H1 (cell line): ENCODE results near the gene SERPINB6. TPM values are rescaled to one million over a fixed set of nuclear protein-coding genes. Genes with fewer than 3 reads are reported as not detected.

Experiments used
- CTCF ChIA-PET: fragments of 300-600 bp; sonication (Branson Sonifier 250); formaldehyde crosslinking; loops from one replicate; lab custom pipeline; 2021; ENCODE audit not compliant: partially characterized antibody; lab: Charles Lee
- POLR2A ChIA-PET: fragments of 300-600 bp; sonication (Branson Sonifier 250); formaldehyde crosslinking; loops from one replicate; lab custom pipeline; 2021; ENCODE audit warnings: inconsistent platforms; ENCODE audit not compliant: partially characterized antibody; lab: Charles Lee
- DNase-seq, 2 experiments: peaks; one replicate each; pipeline versions ENCODE4 v3.0.0 to v3.0.0-alpha.2; 2010 to 2022; ENCODE audit warnings: low spot score in 2 of 2, low read depth in 1 of 2, mixed read lengths in 1 of 2
- FAIRE-seq: peaks from 2 replicates; lab custom pipeline; 2011; peaks lifted over from hg19 to GRCh38; lab: Jason Lieb, UNC
- H2AFZ ChIP-seq: 2 replicates; pipeline ENCODE4 v1.8.1; 2012; ENCODE audit warnings: low read length, inconsistent platforms
- H2AK5ac ChIP-seq: 2 replicates; pipeline ENCODE4 v1.6.1; 2013; ENCODE audit warnings: low read depth, low read length
- H2BK120ac ChIP-seq: replicated peaks from 2 replicates; pipeline ENCODE3; 2013; ENCODE audit warnings: low read depth, low read length, inconsistent platforms
- H2BK12ac ChIP-seq: 2 replicates; pipeline ENCODE4 v1.6.1; 2013; ENCODE audit warnings: low read depth, low read length
- H2BK15ac ChIP-seq: 2 replicates; pipeline ENCODE4 v1.6.1; 2013; ENCODE audit warnings: low read length
- H2BK20ac ChIP-seq: 2 replicates; pipeline ENCODE4 v1.6.1; 2013; ENCODE audit warnings: low read length
- H2BK5ac ChIP-seq: 2 replicates; pipeline ENCODE4 v1.6.1; 2013; ENCODE audit warnings: low read depth, low read length
- H3K14ac ChIP-seq: 2 replicates; pipeline ENCODE4 v1.6.1; 2013; ENCODE audit warnings: inconsistent platforms; ENCODE audit not compliant: insufficient read length
- H3K18ac ChIP-seq: 2 replicates; pipeline ENCODE4 v1.6.1; 2013; ENCODE audit warnings: low read length; ENCODE audit errors: extremely low read depth
- H3K23ac ChIP-seq: 2 replicates; pipeline ENCODE4 v1.6.1; 2013; ENCODE audit warnings: inconsistent platforms; ENCODE audit not compliant: insufficient read length
- H3K23me2 ChIP-seq: 2 replicates; pipeline ENCODE4 v1.6.1; 2013; ENCODE audit warnings: low read depth, low read length
- H3K27ac ChIP-seq: 2 replicates; pipeline ENCODE4 v1.6.1; 2011; ENCODE audit warnings: low read depth, low read length, inconsistent platforms
- H3K27me3 ChIP-seq, 4 experiments: replicated peaks in 1 of 4; 1 replicate in 1 of 4; 2 replicates in 3 of 4; pipeline versions ENCODE4 v1.6.1 to v1.8.1; 2011 to 2013; ENCODE audit warnings: low read length in 3 of 4, mild to moderate bottlenecking in 3 of 4, inconsistent platforms in 2 of 4, mixed read lengths in 2 of 4, moderate library complexity in 1 of 4; ENCODE audit not compliant: control insufficient read depth in 3 of 4, insufficient read depth in 3 of 4; ENCODE audit errors: extremely low read depth in 1 of 4
- H3K36me3 ChIP-seq, 4 experiments: 2 replicates each; pipeline versions ENCODE4 v1.6.1 to v1.8.1; 2011 to 2013; ENCODE audit warnings: mild to moderate bottlenecking in 4 of 4, low read length in 3 of 4, moderate library complexity in 2 of 4, control low read depth in 1 of 4, inconsistent platforms in 1 of 4; ENCODE audit not compliant: insufficient read depth in 4 of 4, control insufficient read depth in 2 of 4
- H3K4ac ChIP-seq: replicated peaks from 2 replicates; pipeline ENCODE3; 2013; ENCODE audit warnings: low read length, low read depth, mixed read lengths, inconsistent platforms; ENCODE audit not compliant: insufficient read length
- H3K4me1 ChIP-seq, 4 experiments: replicated peaks in 1 of 4; 1 replicate in 1 of 4; 2 replicates in 3 of 4; pipeline versions ENCODE4 v1.6.1 to v1.8.1; 2011 to 2013; ENCODE audit warnings: low read length in 3 of 4, inconsistent platforms in 2 of 4, mixed read lengths in 1 of 4; ENCODE audit not compliant: insufficient read depth in 4 of 4, control insufficient read depth in 3 of 4
- H3K4me2 ChIP-seq, 2 experiments: 2 replicates each; pipeline versions ENCODE4 v1.6.1 to v1.8.1; 2011 to 2013; ENCODE audit warnings: low read depth in 2 of 2, low read length in 2 of 2, control low read depth in 1 of 2, inconsistent platforms in 1 of 2, mild to moderate bottlenecking in 1 of 2; ENCODE audit not compliant: insufficient read depth in 1 of 2
- H3K4me3 ChIP-seq, 4 experiments: fragments of 200-600, 300-600 bp in 1 of 4; sonication (generic), shearing (Covaris generic), sonication (Bioruptor Twin) in 1 of 4; 2 replicates each; pipeline versions ENCODE4 v1.5.1 to v1.8.1; 2011 to 2016; ENCODE audit warnings: low read length in 4 of 4, low read depth in 3 of 4, control low read depth in 2 of 4, inconsistent platforms in 2 of 4, mild to moderate bottlenecking in 2 of 4, mixed read lengths in 1 of 4, moderate library complexity in 1 of 4; ENCODE audit not compliant: insufficient read depth in 2 of 4; ENCODE audit errors: extremely low read depth in 1 of 4
- H3K56ac ChIP-seq: replicated peaks from 2 replicates; pipeline ENCODE3; 2013; ENCODE audit warnings: low read depth, mild to moderate bottlenecking, mixed read lengths, low read length, inconsistent platforms; ENCODE audit not compliant: insufficient read length
- H3K79me1 ChIP-seq: 2 replicates; pipeline ENCODE4 v1.6.1; 2013; ENCODE audit warnings: low read depth, low read length, control low read depth
- H3K79me2 ChIP-seq, 2 experiments: 2 replicates each; pipeline versions ENCODE4 v1.6.1 to v1.8.1; 2012 to 2013; ENCODE audit warnings: low read length in 2 of 2, mild to moderate bottlenecking in 2 of 2, inconsistent platforms in 1 of 2; ENCODE audit not compliant: insufficient read depth in 2 of 2, control insufficient read depth in 1 of 2
- H3K9ac ChIP-seq, 4 experiments: replicated peaks in 1 of 4; 1 replicate in 1 of 4; 2 replicates in 3 of 4; pipeline versions ENCODE4 v1.6.1 to v1.8.1; 2011 to 2013; ENCODE audit warnings: low read depth in 3 of 4, low read length in 3 of 4, control low read depth in 2 of 4, mild to moderate bottlenecking in 2 of 4, moderate library complexity in 2 of 4, inconsistent platforms in 1 of 4; ENCODE audit errors: extremely low read depth in 1 of 4
- H3K9me3 ChIP-seq, 2 experiments: 2 replicates each; pipeline versions ENCODE4 v1.6.1 to v1.8.1; 2012 to 2013; ENCODE audit warnings: mild to moderate bottlenecking in 2 of 2, moderate library complexity in 2 of 2, control low read depth in 1 of 2, inconsistent platforms in 1 of 2, low read depth in 1 of 2, low read length in 1 of 2, mixed read lengths in 1 of 2; ENCODE audit not compliant: insufficient read depth in 2 of 2
- H4K20me1 ChIP-seq, 2 experiments: replicated peaks in 1 of 2; 2 replicates each; pipeline versions ENCODE3 to v1.8.1; 2011 to 2013; ENCODE audit warnings: inconsistent platforms in 2 of 2, low read length in 2 of 2, mild to moderate bottlenecking in 1 of 2; ENCODE audit not compliant: insufficient read depth in 2 of 2, control insufficient read depth in 1 of 2
- H4K5ac ChIP-seq: 2 replicates; pipeline ENCODE4 v1.6.1; 2013; ENCODE audit warnings: low read length, low read depth, mixed read lengths, inconsistent platforms; ENCODE audit not compliant: insufficient read length
- H4K8ac ChIP-seq: 2 replicates; pipeline ENCODE4 v1.8.0; 2013; ENCODE audit warnings: mild to moderate bottlenecking, moderate library complexity, low read length, inconsistent platforms; ENCODE audit not compliant: insufficient read depth; ENCODE audit errors: extremely low read depth
- H4K91ac ChIP-seq: replicated peaks from 2 replicates; pipeline ENCODE3; 2013; ENCODE audit warnings: low read length, mixed read lengths, inconsistent platforms; ENCODE audit not compliant: insufficient read length
- GABPA ChIP-seq: IDR thresholded peaks from 2 replicates; pipeline ENCODE4 v1.6.1; 2011; ENCODE audit warnings: mild to moderate bottlenecking, low read length, moderate library complexity, borderline replicate concordance; ENCODE audit not compliant: insufficient read depth
- HDAC2 ChIP-seq, 2 experiments: fragments of 300-600 bp in 1 of 2; sonication (generic) in 1 of 2; IDR thresholded peaks; 2 replicates each; pipeline ENCODE4 v1.6.1; 2011 to 2012; ENCODE audit warnings: low read depth in 2 of 2, low read length in 2 of 2, mild to moderate bottlenecking in 2 of 2, moderate library complexity in 2 of 2, borderline replicate concordance in 1 of 2, inconsistent platforms in 1 of 2
- JUND ChIP-seq: IDR thresholded peaks from 2 replicates; pipeline ENCODE4 v1.6.1; 2011; ENCODE audit warnings: mild to moderate bottlenecking, improper control_type of control experiment, low read length
- WGBS, 2 experiments: shearing (Covaris generic) in 1 of 2; methylation state at CpG; one replicate each; pipeline versions ENCODE4 v1.1.6 to v1.1.7; 2013 to 2015; ENCODE audit warnings: low lambda C conversion rate in 2 of 2, mixed read lengths in 2 of 2, inconsistent platforms in 1 of 2, low coverage in 1 of 2, missing lambda C conversion rate in 1 of 2; ENCODE audit not compliant: insufficient replicate concordance in 2 of 2, insufficient coverage in 1 of 2, insufficient read length in 1 of 2; ENCODE audit errors: extremely low coverage in 1 of 2, missing lambda C conversion rate in 1 of 2; 5-methylcytosine and 5-hydroxymethylcytosine counted together
- polyA plus RNA-seq, 7 experiments: library from polyadenylated mRNA; depleted of rRNA in 3 of 7; stranded (reverse) in 5 of 7; unstranded in 2 of 7; fragments of >200 nt in 5 of 7; fragments of 200-250 nt in 2 of 7; gene quantifications; 1 replicate in 5 of 7; 2 replicates in 1 of 7; 4 replicates in 1 of 7; pipeline versions ENCODE4 v1.2.1 to v1.2.3, GENCODE V29; 2011 to 2013; ENCODE audit warnings: missing spikeins in 2 of 7, mixed read lengths in 2 of 7
- total RNA-seq: library from RNA; stranded (reverse); fragmentation: NEBNext Ultra II Directional; extraction: Animal tissue kit (Norgen Biotek cat#: 25700); gene quantifications from 2 replicates; pipeline ENCODE4 v1.2.1, GENCODE V29; 2021

SERPINB6 gene
- total and polyA plus RNA-seq, 2 of the 8 experiments (the other 6 are each of a cell fraction or from before 2014, with no cell fraction given) = 27.2 to 29.4 TPM

DNA sequence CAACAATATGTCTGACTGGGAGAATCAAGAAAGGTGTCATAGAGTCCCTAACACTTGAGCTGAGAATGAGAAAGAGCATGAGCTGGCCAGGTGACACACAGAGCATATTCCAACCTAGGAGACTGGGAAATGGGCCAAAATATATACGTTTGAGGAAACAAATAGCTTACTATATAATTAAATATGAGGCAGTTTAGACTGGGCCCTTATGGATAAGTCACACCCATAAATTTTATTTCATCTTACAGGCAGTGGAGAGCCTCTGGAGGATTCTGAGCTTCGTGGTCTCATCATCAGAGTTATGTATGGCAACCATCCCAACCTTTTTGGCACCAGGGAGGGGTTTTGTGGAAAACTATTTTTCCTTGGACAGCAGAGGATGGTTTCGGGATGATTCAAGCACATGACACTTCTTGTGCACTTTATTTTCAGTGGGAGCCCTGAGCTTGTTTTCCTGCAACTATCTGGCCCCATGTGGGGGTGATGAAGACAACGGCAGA is 15.4 kb upstream of the SERPINB6 start:
- H2BK15ac ChIP-seq = no peak overlapping the region
- H2AFZ ChIP-seq = no peak overlapping the region
- TF ChIP-seq HDAC2 (IDR thresholded peaks at IDR 0.05; ENCODE audit: borderline replicate concordance in 1 of 2, low read depth in 2 of 2, low read length in 2 of 2) (no peak), JUND (no peak), GABPA (no peak)
- TF ChIP-seq, all 59 proteins: peak for 0
- POLR2A ChIA-PET = interaction anchor here (0.7 to 5.0 kb wide), 8 partner anchors 14 to 221 kb away, joined by 3 to 47 read pairs (median 4); partner anchors contain the start of genes NQO2, SERPINB6 and WRNIP1
- H3K18ac ChIP-seq = peak overlapping the region; percentile 13; the same call in 1 of the 2 replicates
- DNase-seq (no peak), FAIRE-seq (no peak)
- H2BK20ac ChIP-seq = no peak overlapping the region
- H3K9ac ChIP-seq = no peak overlapping the region
- H3K4me1 ChIP-seq = peaks cover 8 to 26% (median 16%) of the 10 kb centered on the region in 4 experiments
- H3K4me3 ChIP-seq = no peak overlapping the region
- CTCF ChIA-PET = interaction anchor here (0.7 to 7.3 kb wide), 25 partner anchors 9 to 248 kb away, joined by 3 to 142 read pairs (median 5); partner anchors contain the start of genes NQO2 and SERPINB6
- no peak overlapping the region for H2BK5ac ChIP-seq
- no peak overlapping the region for H3K4me2 ChIP-seq
- no peak overlapping the region for H3K56ac ChIP-seq
- 88% methylated on average over 4 of the region's 4 CpGs; no CpG with 5 or more reads in 1 of the 2 experiments for WGBS, 2 experiments
- H2AK5ac ChIP-seq = no peak overlapping the region
- no peak overlapping the region; the same call in 1 of the 2 replicates for H2BK12ac ChIP-seq
- no peak overlapping the region for H4K5ac ChIP-seq
- H3K27ac ChIP-seq = no peak overlapping the region
- H3K79me1 ChIP-seq = no peaks in the 10 kb centered on the region
- no peaks in the 10 kb centered on the region for H3K9me3 ChIP-seq
- no peaks in the 10 kb centered on the region for H4K20me1 ChIP-seq
- no peak overlapping the region for H4K91ac ChIP-seq
- peaks cover 4% of the 10 kb centered on the region for H3K23me2 ChIP-seq
- no peaks in the 10 kb centered on the region for H3K27me3 ChIP-seq
- H3K23ac ChIP-seq = no peak overlapping the region
- H2BK120ac ChIP-seq = peak overlapping the region; percentile 31
- no peaks in the 10 kb centered on the region for H3K79me2 ChIP-seq
- H3K14ac ChIP-seq = no peak overlapping the region
- no peak overlapping the region for H4K8ac ChIP-seq
- no peaks in the 10 kb centered on the region for H3K36me3 ChIP-seq
- H3K4ac ChIP-seq = no peak overlapping the region
